B cell (primary cell): ENCODE measurements around the gene PMM1. TPM values are rescaled to one million over a fixed set of nuclear protein-coding genes. Genes with fewer than 3 reads are reported as not detected.

Experiments
- ATAC-seq: fragments of 200-7000 bp; cut with Tn5 transposase; one replicate; pipeline ENCODE4 v1.10.0; 2021; ENCODE audit warnings: low read depth, mild to moderate bottlenecking, moderate number of reproducible peaks, moderate library complexity
- CTCF ChIA-PET: fragments of 350-600 bp; sonication (Branson Sonifier 250); formaldehyde crosslinking; loops from one replicate; lab custom pipeline; 2021; ENCODE audit warnings: antibody characterized with exemption, inconsistent platforms; lab: Charles Lee
- POLR2A ChIA-PET: fragments of 350-600 bp; sonication (Branson Sonifier 250); formaldehyde crosslinking; loops from one replicate; lab custom pipeline; 2021; ENCODE audit warnings: antibody characterized with exemption; lab: Charles Lee
- DNase-seq: peaks from one replicate; pipeline ENCODE4 v3.0.0; 2013
- H2AFZ ChIP-seq: 2 replicates; pipeline ENCODE4 v1.6.1; 2012; ENCODE audit warnings: mild to moderate bottlenecking, low read depth, low read length; ENCODE audit not compliant: insufficient read depth, poor library complexity, severe bottlenecking
- H3K27ac ChIP-seq, 2 donors: 1 replicate in 1 of 2; 2 replicates in 1 of 2; pipeline ENCODE4 v1.5.1; 2012 to 2013; ENCODE audit warnings: low read length in 2 of 2, mild to moderate bottlenecking in 2 of 2, moderate library complexity in 1 of 2
- H3K27me3 ChIP-seq, 4 experiments: fragments of 200-600 bp in 1 of 4; sonication (generic) in 1 of 4; replicated peaks in 1 of 4; 1 replicate in 2 of 4; 2 replicates in 2 of 4; pipeline versions ENCODE4 v1.6.1 to v1.7.0; 2013 to 2016; ENCODE audit warnings: low read length in 3 of 4, mild to moderate bottlenecking in 2 of 4, mixed read lengths in 1 of 4, moderate library complexity in 1 of 4; ENCODE audit not compliant: insufficient read depth in 4 of 4, control insufficient read depth in 3 of 4; ENCODE audit errors: control extremely low read depth in 1 of 4
- H3K36me3 ChIP-seq, 2 experiments: replicated peaks in 1 of 2; 1 replicate in 1 of 2; 2 replicates in 1 of 2; pipeline versions ENCODE4 v1.6.1 to v1.7.1; 2013; ENCODE audit warnings: low read length in 1 of 2; ENCODE audit not compliant: insufficient read depth in 2 of 2, control insufficient read depth in 1 of 2; ENCODE audit errors: control extremely low read depth in 1 of 2, extremely low read depth in 1 of 2
- H3K4me1 ChIP-seq, 2 donors: fragments of 200-600 bp in 1 of 2; sonication (generic) in 1 of 2; 1 replicate in 1 of 2; 2 replicates in 1 of 2; pipeline versions ENCODE4 v1.5.1 to v1.6.1; 2013 to 2017; ENCODE audit warnings: low read length in 2 of 2; ENCODE audit not compliant: control insufficient read depth in 2 of 2, insufficient read depth in 2 of 2
- H3K4me2 ChIP-seq: replicated peaks from 2 replicates; pipeline ENCODE3; 2012; ENCODE audit warnings: mild to moderate bottlenecking, low read depth, low read length; ENCODE audit not compliant: poor library complexity, severe bottlenecking
- H3K4me3 ChIP-seq, 5 experiments: fragments of 200-600 bp in 1 of 5; sonication (generic) in 1 of 5; 1 replicate in 3 of 5; 2 replicates in 2 of 5; pipeline versions ENCODE4 v1.5.1 to v1.7.0; 2011 to 2016; ENCODE audit warnings: low read length in 4 of 5, mild to moderate bottlenecking in 4 of 5, low read depth in 2 of 5, control low read depth in 1 of 5, moderate library complexity in 1 of 5; ENCODE audit not compliant: insufficient read depth in 1 of 5; ENCODE audit errors: control extremely low read depth in 1 of 5, extremely low read depth in 1 of 5
- H3K79me2 ChIP-seq: fragments of 200-600 bp; sonication (generic); one replicate; pipeline ENCODE4 v1.6.0; 2016; ENCODE audit warnings: low read length; ENCODE audit not compliant: control insufficient read depth, insufficient read depth
- H3K9ac ChIP-seq: fragments of 200-600 bp; sonication (generic); 2 replicates; pipeline ENCODE4 v1.6.1; 2017; ENCODE audit warnings: mild to moderate bottlenecking, low read length, moderate library complexity
- H3K9me3 ChIP-seq, 3 donors: one replicate each; pipeline versions ENCODE4 v1.6.1 to v1.7.1; 2013; ENCODE audit warnings: low read length in 2 of 3; ENCODE audit not compliant: control insufficient read depth in 2 of 3, insufficient read depth in 1 of 3; ENCODE audit errors: control extremely low read depth in 1 of 3
- H4K20me1 ChIP-seq: 2 replicates; pipeline ENCODE4 v1.6.0; 2012; ENCODE audit warnings: mild to moderate bottlenecking, low read length; ENCODE audit not compliant: insufficient read depth, control insufficient read depth, poor library complexity, severe bottlenecking
- H3K27ac Mint-ChIP-seq: one replicate; pipeline ENCODE4 v1.8.0; 2021; ENCODE audit warnings: mixed read lengths
- H3K27me3 Mint-ChIP-seq: one replicate; pipeline ENCODE4 v1.8.0; 2021; ENCODE audit warnings: mixed read lengths
- H3K4me1 Mint-ChIP-seq: one replicate; pipeline ENCODE4 v1.8.0; 2021; ENCODE audit warnings: mixed read lengths
- H3K4me3 Mint-ChIP-seq: one replicate; pipeline ENCODE4 v1.8.0; 2021; ENCODE audit warnings: mixed read lengths
- H3K9me3 Mint-ChIP-seq: one replicate; pipeline ENCODE4 v1.8.0; 2022; ENCODE audit warnings: mixed read lengths; ENCODE audit not compliant: insufficient read depth
- CTCF ChIP-seq: fragments of 200-600 bp; IDR thresholded peaks from one replicate; pipeline ENCODE4 v1.8.0; 2022; ENCODE audit warnings: antibody characterized with exemption, mild to moderate bottlenecking
- WGBS: methylation state at CpG from one replicate; pipeline ENCODE4 v1.1.5; 2013; ENCODE audit warnings: missing lambda C conversion rate; ENCODE audit not compliant: insufficient coverage; 5-methylcytosine and 5-hydroxymethylcytosine counted together
- intact Hi-C: fragments of 100-400 bp; cut with micrococcal nuclease; formaldehyde crosslinking; loops from one replicate; pipeline ENCODE4 v1.10.0; 2022
- polyA plus RNA-seq: library from polyadenylated mRNA; depleted of rRNA; stranded (reverse); fragments of >200 nt; gene quantifications from 2 replicates; pipeline ENCODE4 v1.2.3, GENCODE V29; 2012
- total RNA-seq, 2 donors: library from RNA; stranded (reverse); fragments of 120-200 nt in 1 of 2; gene quantifications; 1 replicate in 1 of 2; 2 replicates in 1 of 2; pipeline versions ENCODE4 v1.2.3 to v1.2.4, GENCODE V29; 2013 to 2022

Gene PMM1
- total and polyA plus RNA-seq, 2 donors (not counting 1 experiment from before 2014, with no cell fraction given) = 23.3 to 24.8 TPM

GRCh38 chr22:41531715-41532477, 57.7 kb downstream of the PMM1 start:
- no peak for ATAC-seq
- Mint-ChIP-seq H3K4me1 (no peaks in the 10 kb centered on the region), H3K4me3 (no peak overlapping the region), H3K27ac (no peak overlapping the region), H3K9me3 (no peaks in the 10 kb centered on the region), H3K27me3 (no peaks in the 10 kb centered on the region)
- Histone ChIP-seq H3K4me3 (no peak overlapping the region), H3K4me2 (no peak overlapping the region), H3K79me2 (peaks cover 20% of the 10 kb centered on the region), H3K27ac (no peak overlapping the region), H4K20me1 (peaks cover 23% of the 10 kb centered on the region), H2AFZ (no peak overlapping the region), H3K9me3 (no peaks in the 10 kb centered on the region), H3K27me3 (no peaks in the 10 kb centered on the region), H3K36me3 (peaks cover 0 to 61% of the 10 kb centered on the region in 2 experiments), H3K4me1 (no peaks in the 10 kb centered on the region), H3K9ac (no peak overlapping the region)
- ChIA-PET POLR2A (no interaction called here), CTCF (interaction anchor here (1.3 to 13.2 kb wide), 5 partner anchors 9 to 245 kb away, joined by 3 to 228 read pairs (median 6); no protein-coding TSS in a partner anchor)
- DNase-seq = no peak
- 97% methylated on average over 14 of the region's 17 CpGs for WGBS
- TF ChIP-seq CTCF = no peak
- intact Hi-C loops = no loop called here

GRCh38 chr22:41530890-41531714, 58.5 kb downstream of the PMM1 start:
- Mint-ChIP-seq H3K9me3 (no peaks in the 10 kb centered on the region), H3K4me3 (no peak overlapping the region), H3K4me1 (peaks cover 6% of the 10 kb centered on the region), H3K27me3 (no peaks in the 10 kb centered on the region), H3K27ac (peak overlapping the region; percentile 53)
- Histone ChIP-seq H3K9ac (no peak overlapping the region), H3K4me1 (no peaks in the 10 kb centered on the region), H3K4me2 (no peak overlapping the region), H3K9me3 (no peaks in the 10 kb centered on the region), H3K79me2 (peaks cover 20% of the 10 kb centered on the region), H3K4me3 (no peak overlapping the region), H3K27ac (no peak overlapping the region), H3K27me3 (no peaks in the 10 kb centered on the region), H4K20me1 (peaks cover 30% of the 10 kb centered on the region), H3K36me3 (peaks cover 0 to 69% of the 10 kb centered on the region in 2 experiments), H2AFZ (no peak overlapping the region)
- CTCF ChIA-PET = interaction anchor here (1.9 to 13.2 kb wide), 2 partner anchors 30 to 124 kb away, joined by 6 to 228 read pairs; no protein-coding TSS in a partner anchor
- POLR2A ChIA-PET = no interaction called here
- no peak for ATAC-seq
- intact Hi-C loops = no loop called here
- 91% methylated on average over 18 of the region's 18 CpGs for WGBS
- TF ChIP-seq CTCF = no peak
- DNase-seq = no peak
